Left ventricle myocardium inferior (tissue), 1 donor: ENCODE results near the gene STRA6. TPM values are rescaled to one million over a fixed set of nuclear protein-coding genes. Genes with fewer than 3 reads are reported as not detected.

Source experiments
- DNase-seq: peaks from one replicate; pipeline ENCODE4 v3.0.0-alpha.2; 2020
- H3K27ac ChIP-seq: fragments of 200-600 bp; replicated peaks from 2 replicates; pipeline ENCODE4 v1.8.0; 2021
- H3K27me3 ChIP-seq: fragments of 200-600 bp; 2 replicates; pipeline ENCODE4 v1.8.0; 2021; ENCODE audit warnings: low read depth
- H3K36me3 ChIP-seq: fragments of 200-600 bp; 2 replicates; pipeline ENCODE4 v1.8.0; 2021
- H3K4me1 ChIP-seq: fragments of 200-600 bp; 2 replicates; pipeline ENCODE4 v1.8.0; 2021
- H3K4me3 ChIP-seq: fragments of 200-600 bp; 2 replicates; pipeline ENCODE4 v1.8.0; 2021; ENCODE audit warnings: mild to moderate bottlenecking, moderate library complexity
- H3K9me3 ChIP-seq: fragments of 200-600 bp; replicated peaks from 2 replicates; pipeline ENCODE4 v1.8.0; 2021
- CTCF ChIP-seq: fragments of 200-600 bp; IDR thresholded peaks from 2 replicates; pipeline ENCODE4 v1.8.0; 2021; ENCODE audit warnings: antibody characterized with exemption, mild to moderate bottlenecking, borderline replicate concordance
- intact Hi-C: fragments of 100-400 bp; cut with micrococcal nuclease; formaldehyde crosslinking; loops from one replicate; pipeline ENCODE4 v1.11.0; 2022
- total RNA-seq: library from RNA; stranded (reverse); fragmentation: NEBNext Ultra II Directional; extraction: Animal tissue kit (Norgen Biotek cat#: 25700); gene quantifications from one replicate; pipeline ENCODE4 v1.2.1, GENCODE V29; 2021
- donor health status: DM: no; HTN: yes; CAD: no; lungs with severe emphysema.

STRA6 gene
- total RNA-seq, 1 donor from 2014 or later, result not detected

DNA sequence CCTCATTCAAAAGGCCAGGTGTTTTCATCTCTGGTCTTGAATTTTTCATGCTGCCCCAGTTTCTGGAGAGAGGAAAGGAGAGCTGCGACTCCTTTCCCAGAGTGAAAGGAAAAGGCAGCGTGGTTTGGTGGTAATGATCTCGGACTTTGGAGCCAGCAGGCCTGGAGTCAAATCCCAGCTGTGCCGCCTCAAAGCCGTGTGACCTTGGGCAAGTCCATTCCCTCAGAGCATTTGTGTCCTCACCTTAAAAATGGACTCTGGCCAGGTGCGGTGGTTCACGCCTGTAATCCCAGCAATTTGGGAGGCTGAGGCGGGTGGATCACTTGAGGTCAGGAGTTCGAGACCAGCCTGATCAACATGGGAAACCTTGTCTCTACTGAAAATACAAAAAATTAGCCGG lies 28.9 kb upstream of the STRA6 start:
- intact Hi-C loops, result loop anchor here (10.0 kb wide), 1 partner anchor 87 kb away; no protein-coding TSS in a partner anchor
- H3K27me3 ChIP-seq, result peaks cover 14% of the 10 kb centered on the region
- no peaks in the 10 kb centered on the region for H3K9me3 ChIP-seq
- peaks cover 17% of the 10 kb centered on the region for H3K4me1 ChIP-seq
- H3K4me3 ChIP-seq, result no peak overlapping the region
- H3K36me3 ChIP-seq, result no peaks in the 10 kb centered on the region
- no peak for TF ChIP-seq CTCF
- no peak overlapping the region for H3K27ac ChIP-seq
- DNase-seq, result no peak

GRCh38 chr15:74229686-74230085 lies 27.1 kb upstream of the STRA6 start:
- Histone ChIP-seq H3K4me3 (no peak overlapping the region), H3K36me3 (no peaks in the 10 kb centered on the region), H3K27ac (no peak overlapping the region), H3K9me3 (no peaks in the 10 kb centered on the region), H3K4me1 (peaks cover 17% of the 10 kb centered on the region), H3K27me3 (peaks cover 21% of the 10 kb centered on the region)
- TF ChIP-seq CTCF, result no peak
- intact Hi-C loops, result loop anchor here (10.0 kb wide), 1 partner anchor 85 kb away; no protein-coding TSS in a partner anchor
- no peak for DNase-seq

DNA sequence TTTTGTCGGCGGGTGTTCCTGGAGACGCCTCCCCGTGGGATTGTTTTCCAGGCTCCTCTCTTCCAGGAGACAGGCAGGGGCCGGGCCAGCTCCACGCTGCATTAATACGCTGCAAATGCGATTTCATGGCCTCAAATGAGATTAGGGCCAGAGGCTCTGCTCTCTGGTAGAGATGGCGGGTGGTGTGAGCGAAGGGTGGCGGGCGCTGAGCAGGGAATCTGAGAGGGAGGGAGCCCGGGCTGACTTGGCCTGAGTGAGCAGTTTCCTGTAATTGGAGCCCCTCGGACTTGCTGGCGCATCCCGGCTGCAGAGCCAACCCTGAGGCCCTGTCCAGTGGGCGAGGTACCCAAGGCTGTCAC lies 26.1 kb upstream of the STRA6 start:
- no peak for DNase-seq
- H3K4me3 ChIP-seq, result peak overlapping the region; percentile 27

DNA sequence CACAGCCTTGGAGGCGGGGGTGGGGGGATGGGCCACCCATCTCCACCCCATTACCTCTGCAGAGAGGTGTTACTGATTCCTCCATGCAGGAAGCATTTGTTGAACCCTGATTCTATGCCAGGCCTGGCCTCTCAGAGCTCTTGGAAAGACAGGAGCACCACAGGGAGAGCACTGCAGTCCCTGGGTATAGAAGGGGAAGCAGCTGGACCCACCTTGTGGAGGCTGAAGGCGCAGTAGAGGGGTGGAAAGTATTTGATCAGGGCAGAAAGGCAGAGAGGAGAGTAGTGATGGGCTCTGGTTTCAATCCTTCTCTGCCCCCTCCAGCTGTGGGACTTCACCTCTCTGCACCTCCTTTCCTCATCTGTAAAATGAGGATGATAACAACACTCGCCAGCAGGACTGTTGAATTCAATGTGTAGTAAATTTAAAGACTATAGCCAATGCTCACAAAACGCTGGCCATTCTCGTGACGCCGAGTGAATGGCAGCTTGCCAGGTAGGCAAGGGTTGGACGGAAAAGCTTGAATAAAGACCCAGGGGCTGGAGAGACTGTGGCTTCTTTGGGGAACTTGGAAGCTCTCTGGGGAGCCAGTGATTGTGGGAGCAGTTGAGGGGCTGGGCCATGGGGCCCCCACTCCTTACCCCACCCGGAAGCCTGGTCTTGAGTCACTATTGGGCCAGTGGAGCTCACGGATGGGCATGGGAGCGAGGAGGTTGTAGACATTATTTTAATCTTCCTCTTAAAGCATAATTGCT lies 25.6 kb upstream of the STRA6 start:
- Histone ChIP-seq H3K9me3 (no peaks in the 10 kb centered on the region), H3K36me3 (no peaks in the 10 kb centered on the region), H3K4me1 (peaks cover 17% of the 10 kb centered on the region), H3K4me3 (peak overlapping the region; percentile 27), H3K27me3 (peaks cover 24% of the 10 kb centered on the region), H3K27ac (peak overlapping the region; percentile 50)
- no peak for TF ChIP-seq CTCF
- intact Hi-C loops, result no loop called here
- no peak for DNase-seq

More for the DNA sequence above, 26.1 kb upstream of the STRA6 start:
- H3K36me3 ChIP-seq, result no peaks in the 10 kb centered on the region
- no peaks in the 10 kb centered on the region for H3K9me3 ChIP-seq
- TF ChIP-seq CTCF, result no peak
- H3K27me3 ChIP-seq, result peaks cover 21% of the 10 kb centered on the region
- H3K4me1 ChIP-seq, result peaks cover 17% of the 10 kb centered on the region
- peak overlapping the region; percentile 50 for H3K27ac ChIP-seq
- intact Hi-C loops, result no loop called here

- H3K4me1 ChIP-seq, result peaks cover 17% of the 10 kb centered on the region
- peaks cover 35% of the 10 kb centered on the region for H3K27me3 ChIP-seq
- H3K4me3 ChIP-seq, result no peak overlapping the region
- no peak for TF ChIP-seq CTCF
- no peaks in the 10 kb centered on the region for H3K9me3 ChIP-seq
- intact Hi-C loops, result no loop called here
- H3K27ac ChIP-seq, result no peak overlapping the region
- no peaks in the 10 kb centered on the region for H3K36me3 ChIP-seq
- no peak for DNase-seq
Observed at GRCh38 chr15:74226761-74227540, 24.4 kb upstream of the STRA6 start.
